GM23248 (cell line): ENCODE measurements around the gene C19orf33.
"Not testable (repeated sequence)": the region's sequence is repeated elsewhere in the genome, so short reads cannot be mapped to it uniquely, and the experiment has no call there.

Experiments
- EZH2 ChIP-seq: fragments of 200-600 bp; sonication (generic); IDR thresholded peaks from 2 replicates; pipeline ENCODE4 v1.6.1; 2018; ENCODE audit warnings: antibody characterized with exemption, mild to moderate bottlenecking; ENCODE audit not compliant: insufficient read depth, poor library complexity, severe bottlenecking
- EZH2phosphoT487 ChIP-seq: fragments of 200-600 bp; sonication (generic); IDR thresholded peaks from 2 replicates; pipeline ENCODE4 v1.6.1; 2018; ENCODE audit warnings: antibody characterized with exemption, moderate library complexity, mild to moderate bottlenecking, low read depth; ENCODE audit not compliant: insufficient read depth

DNA sequence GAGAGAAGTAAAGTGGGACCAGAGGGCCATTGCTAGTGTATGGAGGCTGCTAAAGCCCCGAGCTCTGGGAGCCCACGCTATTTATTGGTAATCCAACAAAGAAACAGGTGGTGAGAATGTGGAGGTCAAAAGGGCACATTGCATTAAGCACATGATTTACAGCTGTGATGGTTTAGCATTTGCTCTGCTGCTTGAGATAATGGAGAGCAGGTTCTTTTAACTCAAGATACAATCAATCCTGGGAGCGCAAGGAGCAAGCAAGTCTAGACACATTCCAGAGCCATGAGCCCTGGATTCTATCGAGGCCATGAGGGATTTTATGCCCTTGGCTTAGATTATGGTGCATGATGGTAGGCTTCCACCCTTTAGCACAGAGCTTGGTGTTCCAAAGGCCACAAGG is 35.0 kb downstream of the C19orf33 start:
- not testable (repeated sequence) for TF ChIP-seq EZH2, EZH2phosphoT487
